ELF-1 (cell line): ENCODE measurements around the gene L3HYPDH.
"Not testable (repeated sequence)": the region's sequence is repeated elsewhere in the genome, so short reads cannot be mapped to it uniquely, and the experiment has no call there.

Source experiments
- DNase-seq: peaks from one replicate; pipeline ENCODE4 v3.0.0-alpha.2; 2016; ENCODE audit warnings: low read depth, low spot score

L3HYPDH gene

GRCh38 chr14:59478540-59478939 is 5.7 kb downstream of the L3HYPDH start:
- no peak for DNase-seq

GRCh38 chr14:59475709-59476108 is 8.5 kb downstream of the L3HYPDH start:
- no peak for DNase-seq

GRCh38 chr14:59474172-59474571 is 10.0 kb downstream of the L3HYPDH start:
- no peak for DNase-seq

GRCh38 chr14:59465316-59466135 is 18.7 kb downstream of the L3HYPDH start, which contains the start of gene GPR135:
Gene GPR135, minus strand, starts transcription at chr14:59465380. Its CDS starts 154 bp downstream, at chr14:59465226.
- no peak for DNase-seq

- DNase-seq: peak; percentile 70
Observed at GRCh38 chr14:59464486-59465315, 19.5 kb downstream of the L3HYPDH start.

GRCh38 chr14:59463787-59464485 is 20.3 kb downstream of the L3HYPDH start:
- DNase-seq: no peak

GRCh38 chr14:59461891-59462290 is 22.3 kb downstream of the L3HYPDH start:
- no peak for DNase-seq

GRCh38 chr14:59460378-59460777 is 23.8 kb downstream of the L3HYPDH start:
- no peak for DNase-seq

GRCh38 chr14:59458486-59458885 is 25.7 kb downstream of the L3HYPDH start:
- no peak for DNase-seq

- no peak for DNase-seq
Observed at GRCh38 chr14:59455411-59455810, 28.8 kb downstream of the L3HYPDH start.

- DNase-seq: no peak
Observed at GRCh38 chr14:59454139-59454538, 30.1 kb downstream of the L3HYPDH start.

GRCh38 chr14:59451849-59452248 is 32.4 kb downstream of the L3HYPDH start:
- DNase-seq: no peak

- no peak for DNase-seq
Observed at GRCh38 chr14:59450716-59451115, 33.5 kb downstream of the L3HYPDH start.

- DNase-seq: not testable (repeated sequence)
Observed at GRCh38 chr14:59448673-59449072, 35.5 kb downstream of the L3HYPDH start.

GRCh38 chr14:59439256-59439965 is 44.8 kb downstream of the L3HYPDH start:
- DNase-seq: no peak

- DNase-seq: no peak
Observed at GRCh38 chr14:59438195-59438647, 46.0 kb downstream of the L3HYPDH start.

- DNase-seq: no peak
Observed at GRCh38 chr14:59435987-59436386, 48.2 kb downstream of the L3HYPDH start.

GRCh38 chr14:59435101-59435500 is 49.1 kb downstream of the L3HYPDH start:
- DNase-seq: no peak

GRCh38 chr14:59429790-59430189 is 54.4 kb downstream of the L3HYPDH start:
- DNase-seq: no peak

- DNase-seq: no peak
Observed at GRCh38 chr14:59428581-59429012, 55.6 kb downstream of the L3HYPDH start.
